IMR-90 (cell line): ENCODE data around the gene OR52B4. TPM values are rescaled to one million over a fixed set of nuclear protein-coding genes. Genes with fewer than 3 reads are reported as not detected.
"Not testable (repeated sequence)": the region's sequence is repeated elsewhere in the genome, so short reads cannot be mapped to it uniquely, and the experiment has no call there.

ENCODE experiments used
- ATAC-seq: fragments of 200-7000 bp; cut with Tn5 transposase; 2 replicates; pipeline ENCODE4 v1.9.1; 2020; ENCODE audit warnings: low read depth, mild to moderate bottlenecking, moderate library complexity
- BruUV-seq: library from RNA; stranded (reverse); fragments of 400-500 nt; replicated peaks from 2 replicates; lab custom pipeline; 2021; lab: Mats Ljungman, UMichigan
- CTCF ChIA-PET: fragments of 300-600 bp; formaldehyde crosslinking; extraction: SDS; loops from one replicate; lab custom pipeline; 2021; ENCODE audit warnings: antibody characterized with exemption; lab: Yijun Ruan, JAX
- POLR2A ChIA-PET: fragments of 300-600 bp; sonication (Branson Sonifier 250); formaldehyde crosslinking; loops from one replicate; lab custom pipeline; 2022; ENCODE audit warnings: antibody characterized with exemption; ENCODE audit not compliant: unreplicated experiment; lab: Charles Lee
- DNase-seq: peaks from one replicate; pipeline ENCODE4 v3.0.0; 2013
- H2AFZ ChIP-seq: replicated peaks from 2 replicates; pipeline ENCODE3; 2013; ENCODE audit warnings: low read length, mild to moderate bottlenecking; ENCODE audit not compliant: poor library complexity
- H2AK5ac ChIP-seq: 2 replicates; pipeline ENCODE4 v1.6.1; 2013; ENCODE audit warnings: low read depth, low read length, inconsistent platforms
- H2AK9ac ChIP-seq: replicated peaks from 2 replicates; pipeline ENCODE3; 2013; ENCODE audit warnings: mild to moderate bottlenecking, low read depth, low read length, moderate library complexity; ENCODE audit not compliant: poor library complexity
- H2BK120ac ChIP-seq: 2 replicates; pipeline ENCODE4 v1.6.1; 2013; ENCODE audit warnings: low read depth, low read length, inconsistent platforms
- H2BK15ac ChIP-seq: 3 replicates; pipeline ENCODE4 v1.6.1; 2013; ENCODE audit warnings: low read depth, low read length, inconsistent platforms
- H2BK20ac ChIP-seq: 2 replicates; pipeline ENCODE4 v1.6.1; 2013; ENCODE audit warnings: low read depth, mild to moderate bottlenecking, inconsistent platforms, low read length, moderate library complexity
- H2BK5ac ChIP-seq: 2 replicates; pipeline ENCODE4 v1.6.1; 2013; ENCODE audit warnings: mild to moderate bottlenecking, low read depth, low read length, inconsistent platforms; ENCODE audit not compliant: poor library complexity, severe bottlenecking
- H3K14ac ChIP-seq: replicated peaks from 2 replicates; pipeline ENCODE4 v1.6.1; 2013; ENCODE audit warnings: low read depth, low read length, inconsistent platforms
- H3K18ac ChIP-seq: 2 replicates; pipeline ENCODE4 v1.6.1; 2013; ENCODE audit warnings: low read depth, low read length, control low read depth
- H3K23ac ChIP-seq: 2 replicates; pipeline ENCODE4 v1.6.1; 2013; ENCODE audit warnings: low read depth, low read length, inconsistent platforms
- H3K27ac ChIP-seq: 2 replicates; pipeline ENCODE4 v1.5.1; 2013; ENCODE audit warnings: mild to moderate bottlenecking, control low read depth, low read length; ENCODE audit not compliant: insufficient read depth
- H3K27me3 ChIP-seq: 2 replicates; pipeline ENCODE4 v1.6.1; 2013; ENCODE audit warnings: low read length; ENCODE audit not compliant: control insufficient read depth, insufficient read depth
- H3K36me3 ChIP-seq: 2 replicates; pipeline ENCODE4 v1.6.1; 2013; ENCODE audit warnings: low read length, mixed read lengths; ENCODE audit not compliant: control insufficient read depth, insufficient read depth
- H3K4ac ChIP-seq: 2 replicates; pipeline ENCODE4 v1.6.1; 2013; ENCODE audit warnings: low read depth, low read length, inconsistent platforms
- H3K4me1 ChIP-seq: 2 replicates; pipeline ENCODE4 v1.6.1; 2013; ENCODE audit warnings: low read length, mixed read lengths; ENCODE audit not compliant: control insufficient read depth, insufficient read depth
- H3K4me2 ChIP-seq: 2 replicates; pipeline ENCODE4 v1.6.1; 2013; ENCODE audit warnings: low read depth, mild to moderate bottlenecking, control low read depth, low read length, moderate library complexity
- H3K4me3 ChIP-seq: 2 replicates; pipeline ENCODE4 v1.5.1; 2013; ENCODE audit warnings: low read depth, mild to moderate bottlenecking, control low read depth, low read length, moderate library complexity; ENCODE audit not compliant: insufficient read depth
- H3K56ac ChIP-seq: 2 replicates; pipeline ENCODE4 v1.6.1; 2013; ENCODE audit warnings: low read length, inconsistent platforms; ENCODE audit not compliant: insufficient read depth; ENCODE audit errors: extremely low read depth
- H3K79me1 ChIP-seq, 2 experiments: 2 replicates each; pipeline ENCODE4 v1.6.1; 2013; ENCODE audit warnings: low read length in 2 of 2, inconsistent platforms in 1 of 2, low read depth in 1 of 2
- H3K9ac ChIP-seq: 2 replicates; pipeline ENCODE4 v1.6.1; 2013; ENCODE audit warnings: low read depth, low read length, control low read depth
- H3K9me1 ChIP-seq: 2 replicates; pipeline ENCODE4 v1.6.1; 2013; ENCODE audit warnings: low read length, inconsistent platforms; ENCODE audit not compliant: insufficient read depth
- H3K9me3 ChIP-seq: 2 replicates; pipeline ENCODE4 v1.6.1; 2013; ENCODE audit warnings: low read length; ENCODE audit not compliant: control insufficient read depth, insufficient read depth
- H4K20me1 ChIP-seq: 2 replicates; pipeline ENCODE4 v1.6.1; 2013; ENCODE audit warnings: low read length, inconsistent platforms; ENCODE audit not compliant: insufficient read depth
- H4K5ac ChIP-seq: 2 replicates; pipeline ENCODE4 v1.6.1; 2013; ENCODE audit warnings: mild to moderate bottlenecking, low read depth, low read length, control low read depth
- H4K8ac ChIP-seq, 2 experiments: 2 replicates each; pipeline ENCODE4 v1.6.1; 2013; ENCODE audit warnings: low read depth in 2 of 2, low read length in 2 of 2, control low read depth in 1 of 2, inconsistent platforms in 1 of 2
- H4K91ac ChIP-seq: 2 replicates; pipeline ENCODE4 v1.6.1; 2013; ENCODE audit warnings: low read depth, low read length, inconsistent platforms; ENCODE audit not compliant: insufficient read depth
- WGBS, 2 experiments: methylation state at CpG; one replicate each; pipeline versions ENCODE4 v1.1.5 to v1.1.7; 2013; ENCODE audit warnings: missing lambda C conversion rate in 2 of 2; ENCODE audit not compliant: insufficient read length in 1 of 2; ENCODE audit errors: extremely low coverage in 2 of 2; 5-methylcytosine and 5-hydroxymethylcytosine counted together
- dilution Hi-C: fragments of 300-500 bp; cut with HindIII; formaldehyde crosslinking; loops from one replicate; pipeline ENCODE4 v1.14.3; 2018; ENCODE audit warnings: low sequenced_read_pairs; ENCODE audit not compliant: unreplicated experiment
- in situ Hi-C: fragments of 300-500 bp; cut with MboI; formaldehyde crosslinking; loops from 3 replicates; pipeline ENCODE4 v1.14.3; 2019; ENCODE audit warnings: low sequenced_read_pairs, inconsistent platforms, mixed read lengths
- intact Hi-C: fragments of 100-400 bp; cut with micrococcal nuclease; formaldehyde crosslinking; loops from 2 replicates; pipeline ENCODE4 v1.10.0; 2022
- polyA plus RNA-seq, 3 experiments: library from polyadenylated mRNA; depleted of rRNA; stranded (reverse); fragments of >200 nt; gene quantifications; 2 replicates each; pipeline ENCODE4 v1.2.3, GENCODE V29; 2012; ENCODE audit warnings: low replicate concordance in 1 of 3
- total RNA-seq: library from RNA; depleted of rRNA; stranded (reverse); fragments of >200 nt; gene quantifications from 2 replicates; pipeline ENCODE4 v1.2.3, GENCODE V29; 2012; rRNA removed

Gene OR52B4
- total and polyA plus RNA-seq, 2 of the 4 experiments (the other 2 are of a cell fraction) = not detected

DNA sequence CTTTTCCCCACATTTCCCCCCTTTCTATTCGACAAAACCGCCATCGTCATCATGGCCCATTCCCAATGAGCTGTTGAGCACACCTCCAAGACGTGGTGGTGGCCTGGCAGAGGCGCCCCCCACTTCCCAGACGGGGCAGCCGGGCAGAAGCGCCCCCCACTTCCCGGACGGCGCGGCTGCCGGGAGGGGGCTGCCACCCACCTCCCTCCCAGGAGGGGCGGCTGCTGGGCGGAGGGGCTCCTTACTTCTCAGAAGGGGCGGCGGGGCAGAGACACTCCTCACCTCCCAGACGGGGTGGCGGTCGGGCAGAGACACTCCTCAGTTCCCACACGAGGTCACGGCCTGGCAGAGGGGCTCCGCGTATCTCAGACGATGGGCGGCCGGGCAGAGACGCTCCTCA, 33.8 kb downstream of the OR52B4 start:
- H2BK15ac ChIP-seq, H3K56ac ChIP-seq, H3K27ac ChIP-seq, H2BK120ac ChIP-seq, DNase-seq, H4K8ac ChIP-seq, H4K5ac ChIP-seq, H3K4ac ChIP-seq, POLR2A ChIA-PET, H3K9me3 ChIP-seq, H3K4me2 ChIP-seq, dilution Hi-C loops, BruUV-seq, H3K23ac ChIP-seq, H2AK5ac ChIP-seq, H3K9me1 ChIP-seq, H3K36me3 ChIP-seq, H3K9ac ChIP-seq, in situ Hi-C loops, H3K79me1 ChIP-seq, H2AFZ ChIP-seq, H3K18ac ChIP-seq, H3K4me3 ChIP-seq, intact Hi-C loops, H3K14ac ChIP-seq, H3K4me1 ChIP-seq, ATAC-seq, H2AK9ac ChIP-seq, H2BK20ac ChIP-seq, H2BK5ac ChIP-seq, H4K91ac ChIP-seq, H3K27me3 ChIP-seq, CTCF ChIA-PET, H4K20me1 ChIP-seq: not testable (repeated sequence)
- no CpG with 5 or more reads among the region's 28 CpGs for WGBS, 2 experiments

Other genes with a start within 250 kb of the OR52B4 start
- gene TRIM21, start 25.3 kb upstream of the OR52B4 start, total RNA-seq = 18.6 and 19.2 TPM in 2 replicates
- gene TRIM21, start 25.3 kb upstream of the OR52B4 start, polyA plus RNA-seq (2012; rRNA removed) = 13.5 and 13.9 TPM in 2 replicates
- not detected in 2 replicates for gene OR52K2, start 80.9 kb upstream of the OR52B4 start, total RNA-seq
- gene OR52K2, start 80.9 kb upstream of the OR52B4 start, polyA plus RNA-seq (2012; rRNA removed) = not detected in 2 replicates
- not detected in 2 replicates for gene OR52K1, start 114.3 kb upstream of the OR52B4 start, total RNA-seq
- not detected in 2 replicates for gene OR52K1, start 114.3 kb upstream of the OR52B4 start, polyA plus RNA-seq (2012; rRNA removed)
- gene OR52M1, start 176.8 kb upstream of the OR52B4 start, total RNA-seq = not detected in 2 replicates
- gene OR52M1, start 176.8 kb upstream of the OR52B4 start, polyA plus RNA-seq (2012; rRNA removed) = not detected in 2 replicates
- gene OR52I2, start 213.4 kb upstream of the OR52B4 start, total RNA-seq = not detected in 2 replicates
- not detected in 2 replicates for gene OR52I2, start 213.4 kb upstream of the OR52B4 start, polyA plus RNA-seq (2012; rRNA removed)
- gene OR52I1, start 225.7 kb upstream of the OR52B4 start, total RNA-seq = not detected in 2 replicates
- gene OR52I1, start 225.7 kb upstream of the OR52B4 start, polyA plus RNA-seq (2012; rRNA removed) = not detected in 2 replicates
- 8.1 and 8.4 TPM in 2 replicates for gene TRIM68, start 239.8 kb upstream of the OR52B4 start, total RNA-seq
- 6.5 and 8.1 TPM in 2 replicates for gene TRIM68, start 239.8 kb upstream of the OR52B4 start, polyA plus RNA-seq (2012; rRNA removed)